A549 (cell line): ENCODE results near the gene SLC29A3. TPM values are rescaled to one million over a fixed set of nuclear protein-coding genes. Genes with fewer than 3 reads are reported as not detected.

Source experiments
- ATAC-seq, 2 experiments: fragments of 200-7000 bp in 1 of 2; fragments of >200 bp in 1 of 2; cut with Nextera tagmentation in 1 of 2; cut with Tn5 transposase in 1 of 2; 3 replicates each; pipeline versions ENCODE4 v1.8.0 to v1.9.1; 2018 to 2020; ENCODE audit warnings: mild to moderate bottlenecking in 1 of 2, moderate library complexity in 1 of 2
- CTCF ChIA-PET: fragments of 300-600 bp; sonication (Branson Sonifier 250); formaldehyde crosslinking; extraction: SDS; loops from one replicate; lab custom pipeline; 2021; ENCODE audit warnings: antibody characterized with exemption, inconsistent platforms; lab: Yijun Ruan, JAX
- POLR2A ChIA-PET: fragments of 350-600 bp; formaldehyde crosslinking; extraction: SDS; loops from one replicate; lab custom pipeline; 2021; ENCODE audit warnings: antibody characterized with exemption, inconsistent platforms; lab: Yijun Ruan, JAX
- DNase-seq, 2 experiments: peaks; one replicate each; pipeline versions ENCODE4 v3.0.0 to v3.0.0-alpha.2; 2011 to 2016; ENCODE audit warnings: low read depth in 1 of 2, low spot score in 1 of 2
- FAIRE-seq: peaks from 2 replicates; lab custom pipeline; 2011; peaks lifted over from hg19 to GRCh38; lab: Jason Lieb, UNC
- H3K27ac ChIP-seq, 2 experiments: fragments of >200 bp; sonication (Bioruptor Twin); formaldehyde crosslinking; 3 replicates each; pipeline ENCODE4 v1.5.1; 2016 to 2017
- H3K4me1 ChIP-seq: fragments of >200 bp; sonication (Bioruptor Twin); formaldehyde crosslinking; 3 replicates; pipeline ENCODE4 v1.6.1; 2016
- H3K4me2 ChIP-seq: fragments of >200 bp; sonication (Bioruptor Twin); formaldehyde crosslinking; 3 replicates; pipeline ENCODE4 v1.6.1; 2016
- H3K4me3 ChIP-seq: fragments of >200 bp; sonication (Bioruptor Twin); formaldehyde crosslinking; 3 replicates; pipeline ENCODE4 v1.5.1; 2016
- H3K9me3 ChIP-seq: fragments of >200 bp; sonication (Bioruptor Twin); formaldehyde crosslinking; 3 replicates; pipeline ENCODE4 v1.6.1; 2016
- BCL3 ChIP-seq: fragments of >200 bp; sonication (Bioruptor Twin); formaldehyde crosslinking; IDR thresholded peaks from 3 replicates; pipeline ENCODE4 v1.6.1; 2016
- CEBPB ChIP-seq, 2 experiments: fragments of >200 bp in 1 of 2; sonication (Bioruptor Twin) in 1 of 2; formaldehyde crosslinking in 1 of 2; IDR thresholded peaks; 2 replicates each; pipeline ENCODE4 v1.6.1; 2012 to 2016
- CHD2 ChIP-seq: fragments of 150-350 bp; IDR thresholded peaks from 2 replicates; pipeline ENCODE4 v1.6.1; 2014; ENCODE audit warnings: low read length; ENCODE audit not compliant: partially characterized antibody
- ESRRA ChIP-seq: fragments of 150-350 bp; IDR thresholded peaks from 2 replicates; pipeline ENCODE4 v1.6.1; 2014; ENCODE audit warnings: mild to moderate bottlenecking, low read length, borderline replicate concordance
- FOSB ChIP-seq: fragments of 250-450 bp; sonication (Bioruptor Pico); IDR thresholded peaks from 2 replicates; pipeline ENCODE4 v1.5.0; 2020; ENCODE audit warnings: mild to moderate bottlenecking, moderate library complexity
- FOSL2 ChIP-seq, 2 experiments: fragments of 450-650 bp in 1 of 2; fragments of >200 bp in 1 of 2; sonication (Bioruptor Twin) in 1 of 2; formaldehyde crosslinking; IDR thresholded peaks; 2 replicates each; pipeline versions ENCODE4 v1.5.0 to v1.6.1; 2016 to 2020; ENCODE audit warnings: mild to moderate bottlenecking in 1 of 2, moderate library complexity in 1 of 2
- HES2 ChIP-seq: fragments of >200 bp; sonication (Bioruptor Twin); formaldehyde crosslinking; IDR thresholded peaks from 2 replicates; pipeline ENCODE4 v1.6.1; 2016
- HEYL ChIP-seq: fragments of 250-450 bp; sonication (Bioruptor Pico); IDR thresholded peaks from 2 replicates; pipeline ENCODE4 v1.8.0; 2021; ENCODE audit warnings: mild to moderate bottlenecking, moderate library complexity
- HMGXB4 ChIP-seq: fragments of 250-450 bp; sonication (Bioruptor Pico); IDR thresholded peaks from 2 replicates; pipeline ENCODE4 v1.5.0; 2021; ENCODE audit warnings: mild to moderate bottlenecking, moderate library complexity, borderline replicate concordance
- HOXB13 ChIP-seq: fragments of 250-450 bp; sonication (Bioruptor Pico); IDR thresholded peaks from 2 replicates; pipeline ENCODE4 v1.5.0; 2020; ENCODE audit warnings: low read depth, mild to moderate bottlenecking, moderate library complexity
- HOXB5 ChIP-seq: fragments of 250-450 bp; sonication (Bioruptor Pico); IDR thresholded peaks from 2 replicates; pipeline ENCODE4 v1.5.0; 2020; ENCODE audit warnings: mild to moderate bottlenecking, moderate library complexity
- KDM1A ChIP-seq: fragments of 200-600 bp; sonication (generic); IDR thresholded peaks from 2 replicates; pipeline ENCODE4 v1.6.1; 2016; ENCODE audit warnings: low read depth, mild to moderate bottlenecking
- MAFK ChIP-seq: fragments of 450-650 bp; IDR thresholded peaks from 2 replicates; pipeline ENCODE4 v1.6.1; 2014; ENCODE audit not compliant: partially characterized antibody
- MAZ ChIP-seq: fragments of 150-350 bp; IDR thresholded peaks from 2 replicates; pipeline ENCODE4 v1.6.1; 2014; ENCODE audit warnings: antibody characterized with exemption, low read depth, low read length, borderline replicate concordance
- MYC ChIP-seq: IDR thresholded peaks from 2 replicates; pipeline ENCODE4 v1.6.1; 2012; ENCODE audit warnings: mild to moderate bottlenecking, inconsistent platforms, low read length, improper control_type of control experiment, borderline replicate concordance
- POLR2AphosphoS2 ChIP-seq: conservative IDR thresholded peaks from 2 replicates; pipeline ENCODE4 v1.6.1; 2012; ENCODE audit warnings: low read length, improper control_type of control experiment, inconsistent platforms
- RAD21 ChIP-seq, 2 experiments: fragments of >200 bp in 1 of 2; sonication (Bioruptor Twin) in 1 of 2; formaldehyde crosslinking in 1 of 2; IDR thresholded peaks in 1 of 2; conservative IDR thresholded peaks in 1 of 2; 2 replicates in 1 of 2; 3 replicates in 1 of 2; pipeline ENCODE4 v1.6.1; 2012 to 2018; ENCODE audit warnings: inconsistent platforms in 1 of 2
- RARB ChIP-seq: fragments of 250-450 bp; sonication (Bioruptor Pico); IDR thresholded peaks from 2 replicates; pipeline ENCODE4 v1.8.0; 2021; ENCODE audit warnings: mild to moderate bottlenecking, moderate library complexity
- SMC3 ChIP-seq: fragments of >200 bp; sonication (Bioruptor Twin); formaldehyde crosslinking; IDR thresholded peaks from 3 replicates; pipeline ENCODE4 v1.6.1; 2018; ENCODE audit warnings: inconsistent platforms
- ZC3H11A ChIP-seq: fragments of 450-650 bp; IDR thresholded peaks from 2 replicates; pipeline ENCODE4 v1.6.1; 2014; ENCODE audit warnings: antibody characterized with exemption, mild to moderate bottlenecking
- ZNF302 ChIP-seq: fragments of 250-450 bp; sonication (Bioruptor Pico); IDR thresholded peaks from 2 replicates; pipeline ENCODE4 v1.9.0; 2021; ENCODE audit warnings: inconsistent platforms, mild to moderate bottlenecking, moderate library complexity
- WGBS: methylation state at CpG from one replicate; pipeline ENCODE4 v1.1.6; 2017; ENCODE audit errors: missing lambda C conversion rate; 5-methylcytosine and 5-hydroxymethylcytosine counted together
- polyA plus RNA-seq, 4 experiments: library from polyadenylated mRNA; depleted of rRNA in 3 of 4; stranded (reverse); fragments of >200 nt; fragmentation: RNase III in 1 of 4; extraction: RNeasy Plus Mini Kit Qiagen cat#74134 plus additional on column Dnase treatment in 1 of 4; gene quantifications; 2 replicates in 3 of 4; 3 replicates in 1 of 4; pipeline ENCODE4 v1.2.3, GENCODE V29; 2011 to 2017

SLC29A3 gene
- polyA plus RNA-seq, 2 of the 4 experiments (the other 2 are of a cell fraction), result 7.2 to 11.4 TPM

- TF ChIP-seq RAD21 (conservative IDR thresholded peaks at IDR 0.05 in 1 of 2, IDR thresholded peaks at IDR 0.05 in 1 of 2), result no peak
Measured at GRCh38 chr10:71304914-71305313, 14.1 kb upstream of the SLC29A3 start (continued).

- ChIA-PET POLR2A (no interaction called here), CTCF (interaction anchor here (0.6 to 44.0 kb wide), 9 partner anchors 11 to 920 kb away, joined by 3 to 977 read pairs (median 5); partner anchors contain the start of genes CDH23 and SLC29A3)
- H3K9me3 ChIP-seq, result no peaks in the 10 kb centered on the region
- no peak for ATAC-seq
- H3K4me3 ChIP-seq, result no peak overlapping the region
- no peak for DNase-seq
- FAIRE-seq, result no peak
- no peak for TF ChIP-seq HOXB13 (CRISPR knock-in tag)
- TF ChIP-seq CEBPB (IDR thresholded peaks at IDR 0.05), result no peak
- TF ChIP-seq CHD2, result no peak
- no peak for TF ChIP-seq HMGXB4 (CRISPR knock-in tag)
- TF ChIP-seq HES2, result no peak
- no peak for TF ChIP-seq POLR2AphosphoS2
- TF ChIP-seq RARB (CRISPR knock-in tag), result no peak
- TF ChIP-seq SMC3, result no peak
- no peak for TF ChIP-seq ZC3H11A
- no peak for TF ChIP-seq HOXB5 (CRISPR knock-in tag)
- TF ChIP-seq HEYL (CRISPR knock-in tag), result no peak
- no peak for TF ChIP-seq MYC
- no peak for TF ChIP-seq MAZ
- no peak for TF ChIP-seq BCL3
- no peak for TF ChIP-seq FOSB
- TF ChIP-seq ZNF302 (CRISPR knock-in tag), result no peak
- no peak for TF ChIP-seq ESRRA
- no peak for TF ChIP-seq FOSL2 (IDR thresholded peaks at IDR 0.05)
- TF ChIP-seq FOSL2 (CRISPR knock-in tag; IDR thresholded peaks at IDR 0.05), result no peak
- no peak for TF ChIP-seq KDM1A
- H3K4me1 ChIP-seq, result no peaks in the 10 kb centered on the region
- H3K4me2 ChIP-seq, result no peak overlapping the region
- no peak overlapping the region for H3K27ac ChIP-seq
- WGBS, result 64% methylated on average over 3 of the region's 3 CpGs
Measured at GRCh38 chr10:71306979-71307378, 12.1 kb upstream of the SLC29A3 start.

- ATAC-seq (no peak), FAIRE-seq (no peak), DNase-seq (no peak)
- CTCF ChIA-PET, result interaction anchor here (1.3 to 44.0 kb wide), 9 partner anchors 11 to 400 kb away, joined by 3 to 977 read pairs (median 8); partner anchors contain the start of genes CDH23 and SLC29A3
- no peak overlapping the region for H3K4me2 ChIP-seq
- POLR2A ChIA-PET, result no interaction called here
- no peak overlapping the region for H3K4me3 ChIP-seq
- TF ChIP-seq BCL3 (no peak), MAFK (peak; percentile 96)
- WGBS, result 62% methylated on average over 8 of the region's 8 CpGs
- H3K9me3 ChIP-seq, result no peaks in the 10 kb centered on the region
- H3K27ac ChIP-seq, result no peak overlapping the region
- H3K4me1 ChIP-seq, result no peaks in the 10 kb centered on the region
Measured at GRCh38 chr10:71307469-71308085, 11.5 kb upstream of the SLC29A3 start.
